IMR-90 (cell line): Measurements from ENCODE around the gene FAM78B.

Experiments used
- MAFK ChIP-seq: IDR thresholded peaks from 2 replicates; pipeline ENCODE4 v1.6.1; 2012; ENCODE audit warnings: low read depth, low read length, improper control_type of control experiment
- RAD21 ChIP-seq: IDR thresholded peaks from 2 replicates; pipeline ENCODE4 v1.6.1; 2012; ENCODE audit warnings: low read length, improper control_type of control experiment
- RFX5 ChIP-seq: IDR thresholded peaks from 2 replicates; pipeline ENCODE4 v1.8.0; 2012; ENCODE audit warnings: low read depth, mild to moderate bottlenecking, low read length, moderate library complexity
- TF ChIP-seq, protein P1 (sequence below): fragments of 150-350 bp; IDR thresholded peaks from 2 replicates; pipeline ENCODE4 v1.6.1; 2017; ENCODE audit warnings: mild to moderate bottlenecking, antibody characterized with exemption, low read length, low read depth
- TF ChIP-seq, protein P2 (sequence below): conservative IDR thresholded peaks from 2 replicates; pipeline ENCODE4 v1.5.1; 2012; ENCODE audit warnings: mild to moderate bottlenecking, low read depth, low read length, improper control_type of control experiment

DNA sequence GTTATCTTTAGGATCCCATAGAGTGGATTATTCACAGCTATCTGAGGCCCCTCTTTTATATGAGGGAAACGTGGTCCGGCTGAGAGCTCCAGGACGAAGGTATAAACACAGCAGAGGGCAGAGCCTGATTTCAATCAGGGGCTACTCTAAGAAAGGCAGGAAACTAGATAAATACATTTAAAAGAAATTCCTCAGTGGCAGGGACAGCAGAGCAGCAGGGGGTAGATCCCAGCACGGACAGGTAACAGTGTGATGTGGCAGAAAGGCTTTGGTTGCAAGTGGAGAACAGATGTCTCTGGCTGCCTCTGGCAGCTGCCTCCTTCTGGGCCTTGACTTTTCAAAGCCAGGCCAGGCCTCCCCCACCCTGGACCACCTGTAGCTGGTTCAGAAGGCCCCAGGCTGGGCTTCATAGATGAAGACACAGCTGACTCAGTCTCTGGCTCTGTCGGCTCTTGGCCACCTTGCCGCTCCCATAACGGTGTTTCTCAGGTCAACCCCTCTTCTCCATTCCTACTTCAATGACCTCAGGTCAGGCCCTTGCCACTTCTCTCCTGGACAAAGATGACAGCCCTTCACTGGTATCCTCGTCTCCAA is 43.8 kb downstream of the FAM78B start:
- no peak for TF ChIP-seq RAD21
- no peak for TF ChIP-seq MAFK
- TF ChIP-seq, protein P1, sequence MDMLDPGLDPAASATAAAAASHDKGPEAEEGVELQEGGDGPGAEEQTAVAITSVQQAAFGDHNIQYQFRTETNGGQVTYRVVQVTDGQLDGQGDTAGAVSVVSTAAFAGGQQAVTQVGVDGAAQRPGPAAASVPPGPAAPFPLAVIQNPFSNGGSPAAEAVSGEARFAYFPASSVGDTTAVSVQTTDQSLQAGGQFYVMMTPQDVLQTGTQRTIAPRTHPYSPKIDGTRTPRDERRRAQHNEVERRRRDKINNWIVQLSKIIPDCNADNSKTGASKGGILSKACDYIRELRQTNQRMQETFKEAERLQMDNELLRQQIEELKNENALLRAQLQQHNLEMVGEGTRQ = no peak
- TF ChIP-seq, protein P2, sequence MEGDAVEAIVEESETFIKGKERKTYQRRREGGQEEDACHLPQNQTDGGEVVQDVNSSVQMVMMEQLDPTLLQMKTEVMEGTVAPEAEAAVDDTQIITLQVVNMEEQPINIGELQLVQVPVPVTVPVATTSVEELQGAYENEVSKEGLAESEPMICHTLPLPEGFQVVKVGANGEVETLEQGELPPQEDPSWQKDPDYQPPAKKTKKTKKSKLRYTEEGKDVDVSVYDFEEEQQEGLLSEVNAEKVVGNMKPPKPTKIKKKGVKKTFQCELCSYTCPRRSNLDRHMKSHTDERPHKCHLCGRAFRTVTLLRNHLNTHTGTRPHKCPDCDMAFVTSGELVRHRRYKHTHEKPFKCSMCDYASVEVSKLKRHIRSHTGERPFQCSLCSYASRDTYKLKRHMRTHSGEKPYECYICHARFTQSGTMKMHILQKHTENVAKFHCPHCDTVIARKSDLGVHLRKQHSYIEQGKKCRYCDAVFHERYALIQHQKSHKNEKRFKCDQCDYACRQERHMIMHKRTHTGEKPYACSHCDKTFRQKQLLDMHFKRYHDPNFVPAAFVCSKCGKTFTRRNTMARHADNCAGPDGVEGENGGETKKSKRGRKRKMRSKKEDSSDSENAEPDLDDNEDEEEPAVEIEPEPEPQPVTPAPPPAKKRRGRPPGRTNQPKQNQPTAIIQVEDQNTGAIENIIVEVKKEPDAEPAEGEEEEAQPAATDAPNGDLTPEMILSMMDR = no peak
- no peak for TF ChIP-seq RFX5
